Urinary bladder (tissue), 4 donors: ENCODE results near the gene KCNG2. TPM values are rescaled to one million over a fixed set of nuclear protein-coding genes. Genes with fewer than 3 reads are reported as not detected.
"Not testable (repeated sequence)": the region's sequence is repeated elsewhere in the genome, so short reads cannot be mapped to it uniquely, and the experiment has no call there.

Source experiments
- DNase-seq: peaks from one replicate; pipeline ENCODE4 v3.0.0-alpha.2; 2015; ENCODE audit errors: extremely low spot score
- H3K27ac ChIP-seq: one replicate; pipeline ENCODE4 v1.5.1; 2013; ENCODE audit warnings: low read depth, mild to moderate bottlenecking, moderate library complexity
- H3K36me3 ChIP-seq: one replicate; pipeline ENCODE4 v1.6.1; 2013; ENCODE audit warnings: mild to moderate bottlenecking, moderate library complexity; ENCODE audit not compliant: insufficient read depth
- H3K4me1 ChIP-seq: one replicate; pipeline ENCODE4 v1.6.1; 2013; ENCODE audit warnings: mild to moderate bottlenecking, moderate library complexity; ENCODE audit not compliant: insufficient read depth
- H3K4me3 ChIP-seq: one replicate; pipeline ENCODE4 v1.5.1; 2013; ENCODE audit warnings: low read depth, low read length
- WGBS: extraction: QIAGEN DNeasy Blood & Tissue Kit; methylation state at CpG from one replicate; pipeline ENCODE4 v1.1.7; 2013; 5-methylcytosine and 5-hydroxymethylcytosine counted together
- polyA plus RNA-seq: library from polyadenylated mRNA; stranded (reverse); fragments of 200-250 nt; gene quantifications from one replicate; pipeline ENCODE4 v1.2.3, GENCODE V29; 2013
- total RNA-seq: library from RNA; depleted of rRNA; stranded (reverse); fragments of >200 nt; gene quantifications from one replicate; pipeline ENCODE4 v1.2.3, GENCODE V29; 2014
- donor health status: healthy with polysubstance abuse.
- donor health status: healthy.

KCNG2 gene
- total and polyA plus RNA-seq, 2 donors: 0.21 to 0.46 TPM

DNA sequence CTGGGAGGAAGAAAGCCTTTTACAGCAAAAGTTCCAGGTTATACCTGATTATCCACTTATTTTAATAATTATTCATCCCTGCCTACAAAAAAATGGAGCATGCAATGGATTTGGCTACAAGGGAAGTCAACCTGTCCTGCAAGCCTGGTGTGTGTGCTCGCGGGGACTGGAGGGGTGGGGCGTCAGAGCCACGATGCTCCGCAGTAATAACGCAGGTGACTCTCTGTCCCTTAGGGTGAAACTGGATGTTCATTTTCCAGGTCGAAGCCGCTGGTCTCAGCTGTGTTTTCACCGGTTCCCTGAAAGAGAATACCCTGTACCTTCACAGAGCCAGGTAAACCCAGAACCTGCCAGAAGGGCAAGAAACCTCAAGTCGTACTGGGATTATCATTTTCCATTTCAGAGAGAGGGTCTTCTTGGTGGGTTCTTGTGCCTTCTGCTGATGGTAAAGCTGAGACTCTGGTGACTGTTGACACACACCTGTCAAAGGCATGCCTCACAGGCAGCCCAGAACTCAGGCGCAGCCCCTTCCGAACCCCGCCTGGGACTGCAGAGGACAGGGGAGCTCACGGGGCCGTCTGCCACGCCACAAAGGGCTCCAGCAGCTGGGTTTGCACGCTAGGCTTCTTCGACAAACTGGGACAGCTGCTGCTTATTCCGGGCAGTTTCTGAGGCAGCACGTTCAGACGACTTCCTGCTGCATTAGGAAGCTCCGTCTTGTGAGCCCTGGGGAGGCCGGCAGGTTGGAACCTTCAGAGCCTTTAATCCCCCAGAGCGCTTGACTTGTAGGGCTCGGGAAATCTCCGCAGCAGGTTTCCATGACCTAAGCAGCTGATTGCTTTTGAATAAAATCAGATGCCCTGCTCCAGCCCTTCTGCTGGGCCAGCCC lies 58.6 kb downstream of the KCNG2 start:
- WGBS: 32% methylated on average over 26 of the region's 26 CpGs
- Histone ChIP-seq H3K27ac (no peak overlapping the region), H3K4me3 (no peak overlapping the region), H3K4me1 (no peaks in the 10 kb centered on the region), H3K36me3 (no peaks in the 10 kb centered on the region)
- no peak for DNase-seq

DNA sequence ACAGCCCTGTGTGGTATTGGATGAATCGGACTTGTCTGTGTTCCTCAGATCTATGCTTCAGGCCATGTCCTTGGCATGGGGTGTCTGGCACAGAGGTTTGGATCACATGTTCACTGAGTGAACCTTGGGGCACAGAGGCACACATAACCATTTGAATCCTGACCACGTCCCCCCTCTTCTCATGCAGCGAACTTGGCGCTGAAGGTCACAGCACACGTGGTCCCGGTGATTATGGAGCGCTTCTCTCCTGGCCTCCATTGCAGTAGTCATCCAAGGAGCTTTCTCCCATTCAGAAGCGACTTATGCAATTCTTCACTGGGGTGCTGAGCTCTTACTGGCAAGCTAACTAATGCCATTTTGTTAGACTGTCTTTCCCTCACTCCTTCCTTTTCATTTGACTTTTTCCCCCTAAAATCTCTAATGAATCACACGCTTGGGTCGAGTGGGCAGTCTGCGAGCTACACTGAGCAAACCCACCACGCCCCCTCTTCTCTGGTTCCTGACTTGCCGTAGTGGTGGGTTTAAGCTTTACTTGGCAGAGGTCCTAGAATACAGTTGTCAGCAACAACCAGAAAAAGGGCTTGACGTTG lies 59.4 kb downstream of the KCNG2 start:
- DNase-seq: peak; percentile 4
- Histone ChIP-seq H3K4me1 (no peaks in the 10 kb centered on the region), H3K36me3 (no peaks in the 10 kb centered on the region), H3K27ac (no peak overlapping the region), H3K4me3 (no peak overlapping the region)
- WGBS: 17% methylated on average over 14 of the region's 14 CpGs

DNA sequence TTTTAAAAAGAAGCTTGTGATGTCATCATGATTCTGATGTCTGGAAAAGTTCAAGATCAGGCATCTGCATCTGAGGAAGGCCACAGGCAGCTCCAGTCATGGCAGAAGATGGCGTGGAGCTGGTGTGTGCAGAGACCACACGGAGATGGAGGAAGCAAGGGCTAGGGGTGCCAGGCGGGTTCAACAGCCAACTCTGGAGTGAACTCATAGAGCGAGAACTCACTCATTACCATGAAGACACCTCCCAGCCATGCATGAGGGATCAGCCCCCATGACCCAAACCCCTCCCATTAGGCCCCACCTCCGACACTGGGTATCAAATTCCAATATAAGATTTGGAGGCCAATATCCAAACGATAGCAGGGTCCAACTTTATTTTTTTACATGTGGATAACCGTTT lies 61.6 kb downstream of the KCNG2 start:
- Histone ChIP-seq H3K4me1 (no peaks in the 10 kb centered on the region), H3K27ac (no peak overlapping the region), H3K4me3 (no peak overlapping the region), H3K36me3 (no peaks in the 10 kb centered on the region)
- no peak for DNase-seq
- WGBS: 83% methylated on average over 7 of the region's 7 CpGs

DNA sequence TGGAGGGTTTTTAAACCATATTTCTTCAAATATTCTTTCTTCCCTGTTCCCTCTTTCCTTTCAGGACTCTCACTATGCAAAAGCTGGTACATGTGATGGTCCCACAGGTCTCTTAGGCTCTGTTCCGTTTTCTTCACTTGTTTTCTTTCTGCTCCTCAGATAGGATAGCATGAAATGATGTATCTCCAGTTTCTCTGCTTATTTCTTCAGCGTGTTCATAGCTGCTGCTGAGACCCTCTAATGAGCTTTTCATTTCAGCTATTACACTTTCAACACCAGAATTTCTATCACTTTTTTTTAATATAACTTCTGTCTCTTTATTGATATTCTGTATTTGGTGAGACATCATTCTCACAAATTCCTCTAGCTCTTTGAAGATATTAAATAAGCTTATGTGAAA lies 63.9 kb downstream of the KCNG2 start:
- Histone ChIP-seq H3K36me3 (no peaks in the 10 kb centered on the region), H3K4me3 (no peak overlapping the region), H3K27ac (no peak overlapping the region), H3K4me1 (no peaks in the 10 kb centered on the region)
- no peak for DNase-seq
- WGBS: 78% methylated on average over 2 of the region's 2 CpGs

DNA sequence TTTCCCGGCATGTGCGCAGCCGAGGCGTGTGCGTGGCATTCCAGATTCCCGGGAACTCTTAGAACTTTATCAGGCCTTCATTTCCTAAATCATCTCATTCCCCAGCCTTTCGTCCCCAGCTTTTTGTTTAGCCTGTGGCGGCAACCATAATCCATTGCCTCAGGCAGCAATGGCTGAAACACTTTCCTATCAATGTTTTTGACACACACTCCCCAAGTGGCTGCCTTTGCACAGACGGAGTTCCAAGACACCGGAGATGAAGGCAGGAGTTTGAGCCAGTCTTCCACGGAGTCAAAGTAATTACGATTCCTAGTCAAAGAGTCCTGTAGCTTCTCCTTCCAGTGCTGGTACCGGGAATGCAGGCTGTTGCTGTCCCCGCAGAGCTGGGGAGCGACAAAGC lies 64.8 kb downstream of the KCNG2 start:
- no peaks in the 10 kb centered on the region for H3K4me1 ChIP-seq
- WGBS: 93% methylated on average over 15 of the region's 15 CpGs
- no peak overlapping the region for H3K4me3 ChIP-seq
- DNase-seq: no peak
- H3K27ac ChIP-seq: no peak overlapping the region
- H3K36me3 ChIP-seq: no peaks in the 10 kb centered on the region

DNA sequence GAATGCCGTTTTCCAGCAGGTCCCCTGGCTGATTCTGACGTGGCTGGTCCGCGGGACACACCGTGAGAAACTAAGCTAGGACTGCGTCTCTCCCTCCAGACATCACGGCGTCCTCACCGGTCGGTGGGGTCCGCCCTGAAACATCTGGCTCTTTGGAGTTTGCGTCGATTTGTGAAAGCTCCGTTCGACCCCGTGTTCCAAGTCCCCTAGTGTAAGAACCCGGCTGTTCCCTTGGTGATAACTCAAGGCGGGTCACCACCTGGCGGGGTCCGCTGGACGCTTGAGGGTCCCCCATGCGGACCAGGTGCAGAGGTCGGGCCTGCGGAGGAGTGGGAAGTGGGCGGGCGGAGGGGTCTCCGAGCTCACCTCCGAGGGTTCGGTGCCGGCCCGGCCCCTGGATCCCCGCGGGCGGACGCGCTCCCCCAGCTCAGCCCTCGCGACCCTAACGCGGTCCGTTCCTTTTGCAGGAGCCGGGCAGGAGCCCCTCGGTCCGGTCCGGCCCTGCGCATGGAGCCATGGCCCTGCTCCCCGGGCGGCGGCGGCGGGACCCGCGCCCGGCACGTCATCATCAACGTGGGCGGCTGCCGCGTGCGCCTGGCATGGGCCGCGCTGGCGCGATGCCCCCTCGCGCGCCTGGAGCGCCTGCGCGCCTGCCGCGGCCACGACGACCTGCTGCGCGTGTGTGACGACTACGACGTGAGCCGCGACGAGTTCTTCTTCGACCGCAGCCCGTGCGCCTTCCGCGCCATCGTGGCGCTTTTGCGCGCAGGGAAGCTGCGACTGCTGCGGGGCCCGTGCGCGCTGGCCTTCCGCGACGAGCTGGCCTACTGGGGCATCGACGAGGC lies 65.6 kb downstream of the KCNG2 start:
- WGBS: 67% methylated on average over 102 of the region's 102 CpGs
- H3K36me3 ChIP-seq: no peaks in the 10 kb centered on the region
- H3K27ac ChIP-seq: no peak overlapping the region
- DNase-seq: no peak
- H3K4me1 ChIP-seq: no peaks in the 10 kb centered on the region
- no peak overlapping the region for H3K4me3 ChIP-seq

DNA sequence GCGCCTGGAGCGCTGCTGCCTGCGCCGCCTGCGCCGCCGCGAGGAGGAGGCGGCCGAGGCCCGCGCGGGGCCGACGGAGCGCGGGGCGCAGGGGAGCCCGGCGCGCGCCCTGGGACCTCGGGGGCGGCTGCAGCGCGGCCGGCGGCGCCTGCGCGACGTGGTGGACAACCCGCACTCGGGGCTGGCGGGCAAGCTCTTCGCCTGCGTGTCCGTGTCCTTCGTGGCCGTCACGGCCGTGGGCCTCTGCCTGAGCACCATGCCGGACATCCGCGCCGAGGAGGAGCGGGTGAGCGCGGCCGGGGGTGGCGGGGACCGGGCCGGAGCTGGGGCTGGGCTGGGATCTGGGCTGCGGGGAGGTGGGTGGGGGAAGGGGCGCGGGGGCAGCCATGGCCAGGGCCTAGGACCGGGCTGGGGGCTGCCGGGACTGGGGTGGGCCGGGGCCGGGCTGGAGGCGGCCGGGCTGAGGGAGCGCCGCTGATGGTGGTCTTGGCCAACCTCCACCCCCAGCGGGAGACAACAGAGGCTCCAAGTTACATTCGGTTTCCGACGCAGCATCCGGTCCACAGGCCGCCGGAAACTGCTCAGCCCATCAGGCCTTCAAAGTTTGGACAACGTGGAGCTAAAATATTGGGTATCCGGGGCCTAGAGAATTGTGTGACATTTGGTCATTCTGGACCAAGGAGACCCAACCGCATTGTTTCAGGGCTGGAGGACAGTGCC lies 66.4 kb downstream of the KCNG2 start:
- 72% methylated on average over 74 of the region's 74 CpGs for WGBS
- DNase-seq: no peak
- Histone ChIP-seq H3K27ac (no peak overlapping the region), H3K36me3 (no peaks in the 10 kb centered on the region), H3K4me1 (no peaks in the 10 kb centered on the region), H3K4me3 (no peak overlapping the region)

DNA sequence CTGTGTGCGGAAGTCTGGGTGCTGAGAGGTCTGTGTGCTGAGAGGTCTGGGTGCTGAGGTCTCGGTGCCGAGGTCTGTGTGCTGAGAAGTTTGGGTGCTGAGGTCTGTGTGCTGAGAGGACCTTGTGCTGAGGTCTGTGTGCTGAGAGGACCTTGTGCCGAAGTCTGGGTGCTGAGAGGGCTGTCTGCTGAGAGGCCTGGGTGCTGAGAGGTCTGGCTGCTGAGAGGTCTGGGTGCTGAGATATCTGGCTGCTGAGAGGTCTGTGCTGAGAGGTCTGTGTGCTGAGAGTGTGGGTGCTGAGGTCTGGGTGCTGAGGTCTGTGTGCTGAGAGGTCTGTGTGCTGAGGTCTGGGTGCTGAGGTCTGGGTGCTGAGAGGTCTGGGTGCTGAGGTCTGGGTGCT lies 67.2 kb downstream of the KCNG2 start:
- 86% methylated on average over 4 of the region's 4 CpGs for WGBS
- not testable (repeated sequence) for H3K4me3 ChIP-seq, H3K27ac ChIP-seq, H3K4me1 ChIP-seq, DNase-seq, H3K36me3 ChIP-seq

DNA sequence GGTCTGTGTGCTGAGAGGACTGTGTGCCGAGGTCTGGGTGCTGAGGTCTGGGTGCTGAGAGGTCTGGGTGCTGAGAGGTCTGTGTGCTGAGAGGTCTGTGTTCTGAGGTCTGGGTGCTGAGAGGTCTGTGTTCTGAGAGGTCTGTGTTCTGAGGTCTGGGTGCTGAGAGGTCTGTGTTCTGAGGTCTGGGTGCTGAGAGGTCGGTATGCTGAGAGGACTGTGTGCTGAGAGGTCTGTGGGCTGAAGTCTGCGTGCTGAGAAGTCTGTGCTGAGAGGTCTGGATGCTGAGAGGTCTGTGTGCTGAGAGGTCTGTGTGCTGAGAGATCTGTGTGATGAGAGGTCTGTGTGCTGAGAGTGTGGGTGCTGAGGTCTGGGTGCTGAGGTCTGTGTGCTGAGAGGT lies 68.2 kb downstream of the KCNG2 start:
- not testable (repeated sequence) for H3K27ac ChIP-seq, H3K4me3 ChIP-seq, DNase-seq, H3K36me3 ChIP-seq, H3K4me1 ChIP-seq
- WGBS: 74% methylated on average over 3 of the region's 3 CpGs

DNA sequence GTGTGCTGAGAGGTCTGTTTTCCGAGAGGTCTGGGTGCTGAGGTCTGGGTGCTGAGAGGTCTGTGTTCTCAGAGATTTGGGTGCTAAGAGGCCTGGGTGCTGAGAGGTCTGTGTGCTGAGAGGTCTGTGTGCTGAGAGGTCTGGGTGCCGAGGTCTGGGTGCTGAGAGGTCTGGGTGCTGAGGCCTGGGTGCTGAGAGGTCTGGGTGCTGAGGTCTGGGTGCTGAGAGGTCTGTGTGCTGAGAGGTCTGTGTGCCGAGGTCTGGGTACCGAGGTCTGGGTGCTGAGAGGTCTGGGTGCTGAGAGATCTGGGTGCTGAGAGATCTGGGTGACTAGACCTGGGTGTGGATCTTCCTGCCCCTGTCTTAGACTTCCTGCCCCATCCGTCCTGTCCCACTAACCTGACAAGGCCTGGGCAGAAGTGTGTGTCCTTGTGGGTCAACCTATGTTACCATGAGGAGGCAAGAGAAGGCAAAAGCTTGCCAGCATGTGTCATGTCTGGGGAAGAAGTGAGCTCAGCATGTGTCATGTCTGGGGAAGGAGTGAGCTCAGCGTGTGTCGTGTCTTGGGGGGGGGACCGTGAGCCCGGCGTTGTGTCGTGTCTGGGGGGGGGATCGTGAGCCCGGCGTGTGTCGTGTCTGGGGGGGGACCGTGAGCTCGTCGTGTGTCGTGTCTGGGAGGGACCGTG lies 69.3 kb downstream of the KCNG2 start:
- no peak overlapping the region for H3K4me3 ChIP-seq
- no peak for DNase-seq
- WGBS: 89% methylated on average over 20 of the region's 20 CpGs
- no peaks in the 10 kb centered on the region for H3K4me1 ChIP-seq
- no peak overlapping the region for H3K27ac ChIP-seq
- H3K36me3 ChIP-seq: no peaks in the 10 kb centered on the region

DNA sequence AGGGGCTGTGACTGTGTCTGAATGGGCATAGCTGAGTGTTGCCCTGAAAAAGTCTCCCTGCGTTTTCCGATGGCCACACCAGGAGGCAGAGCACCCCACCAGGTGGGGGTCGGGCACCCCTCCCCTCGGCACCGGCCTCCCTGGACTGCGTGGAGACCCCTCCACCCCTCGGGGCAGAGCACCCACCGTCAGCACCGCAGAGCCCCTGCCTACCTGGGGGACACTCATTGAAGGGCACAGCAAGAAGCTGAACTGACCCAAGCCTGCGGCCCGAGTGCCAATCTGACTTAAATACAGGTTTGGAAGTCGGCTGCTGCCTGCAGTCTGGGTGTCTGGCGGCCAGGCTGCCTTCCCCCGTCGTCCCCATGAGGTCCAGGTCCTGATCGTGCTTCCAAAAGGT lies 69.9 kb downstream of the KCNG2 start:
- no peaks in the 10 kb centered on the region for H3K4me1 ChIP-seq
- DNase-seq: no peak
- H3K27ac ChIP-seq: no peak overlapping the region
- no peaks in the 10 kb centered on the region for H3K36me3 ChIP-seq
- no peak overlapping the region for H3K4me3 ChIP-seq
- WGBS: 87% methylated on average over 16 of the region's 16 CpGs

DNA sequence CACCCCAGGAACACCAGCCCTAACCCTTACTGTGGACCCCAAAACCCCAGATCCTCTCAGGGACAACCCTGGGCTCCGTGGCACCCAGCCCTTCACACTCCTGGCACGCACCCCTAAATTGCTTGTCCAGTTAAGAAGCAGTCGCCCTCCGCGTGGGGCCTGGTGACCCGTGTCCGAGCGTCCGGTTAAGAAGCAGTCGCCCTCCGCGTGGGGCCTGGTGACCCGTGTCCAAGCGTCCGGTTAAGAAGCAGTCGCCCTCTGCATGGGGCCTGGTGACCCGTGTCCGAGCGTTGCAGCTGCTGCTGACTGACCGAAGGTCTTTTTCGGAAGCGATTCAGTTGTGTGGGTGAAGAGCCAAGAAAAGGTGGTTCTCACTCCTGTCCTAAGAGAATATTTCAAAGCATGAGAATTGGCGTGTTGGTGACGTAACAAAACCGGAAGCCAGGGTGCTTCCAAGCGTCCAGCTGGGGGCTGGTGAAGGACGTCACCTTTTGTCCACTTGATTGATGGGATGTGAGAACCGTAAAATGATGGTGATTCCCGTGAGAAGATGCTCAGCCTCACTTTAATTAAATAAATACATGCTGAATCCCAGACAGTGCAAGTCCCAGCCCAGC lies 70.5 kb downstream of the KCNG2 start:
- no peak overlapping the region for H3K4me3 ChIP-seq
- H3K27ac ChIP-seq: no peak overlapping the region
- H3K36me3 ChIP-seq: no peaks in the 10 kb centered on the region
- WGBS: 91% methylated on average over 29 of the region's 29 CpGs
- no peaks in the 10 kb centered on the region for H3K4me1 ChIP-seq
- no peak for DNase-seq
